ENCODE results near the gene RFXANK. TPM values are rescaled to one million over a fixed set of nuclear protein-coding genes. Genes with fewer than 3 reads are reported as not detected.

The RFXANK gene
- total and polyA plus RNA-seq, 9 of the 15 experiments (the other 6 are each of a cell fraction or from before 2014, with no cell fraction given): 68.6 to 181 (median 150) TPM

- TF ChIP-seq MYNN (IDR thresholded peaks at IDR 0.05): no peak
- TF ChIP-seq MYNN (CRISPR knock-in tag; IDR thresholded peaks at IDR 0.05): no peak
- TF ChIP-seq PRMT5 (CRISPR knock-in tag; IDR thresholded peaks at IDR 0.05): no peak; the same call in 1 of the 2 replicates
- 0 out of 2 replicates have a peak, but pooled peaks have one; percentile 38 for TF ChIP-seq STAG1 (CRISPR knock-in tag; IDR thresholded peaks at IDR 0.05; ENCODE audit: borderline replicate concordance)
- TF ChIP-seq CXXC5 (CRISPR knock-in tag; IDR thresholded peaks at IDR 0.05): no peak
- TF ChIP-seq HOMEZ (CRISPR knock-in tag; IDR thresholded peaks at IDR 0.05): no peak
- TF ChIP-seq DLX4 (CRISPR knock-in tag; IDR thresholded peaks at IDR 0.05): no peak
- no peak for TF ChIP-seq CHCHD3 (CRISPR knock-in tag; IDR thresholded peaks at IDR 0.05)
- no peak for TF ChIP-seq BCLAF1 (IDR thresholded peaks at IDR 0.05; ENCODE audit: borderline replicate concordance in 1 of 2, control insufficient read depth in 1 of 2, low read depth in 2 of 2, low read length in 1 of 2)
- TF ChIP-seq ZNF77 (CRISPR knock-in tag; IDR thresholded peaks at IDR 0.05): no peak
- TF ChIP-seq BMI1 (IDR thresholded peaks at IDR 0.05; ENCODE audit: low read length): no peak
- no peak for TF ChIP-seq SMAD1 (IDR thresholded peaks at IDR 0.05; ENCODE audit: low read depth, low read length, partially characterized antibody)
- TF ChIP-seq E2F6 (IDR thresholded peaks at IDR 0.05; ENCODE audit: borderline replicate concordance in 1 of 2, extremely low read depth in 1 of 2, insufficient read depth in 1 of 2, insufficient read length in 1 of 2, low read depth in 1 of 2, low read length in 1 of 2, poor library complexity in 1 of 2, severe bottlenecking in 1 of 2): peak in 1 of 2 experiments; percentile 58
- no peak for TF ChIP-seq HDGF (IDR thresholded peaks at IDR 0.05)
- TF ChIP-seq WHSC1 (IDR thresholded peaks at IDR 0.05; ENCODE audit: low read length): no peak
- no peak for TF ChIP-seq EZH2 (IDR thresholded peaks at IDR 0.05; ENCODE audit: borderline replicate concordance, low read depth, low read length)
- no peak for TF ChIP-seq YBX1 (IDR thresholded peaks at IDR 0.05)
- TF ChIP-seq CAMTA2 (CRISPR knock-in tag; conservative IDR thresholded peaks at IDR 0.05): no peak
- TF ChIP-seq SNIP1 (IDR thresholded peaks at IDR 0.05; ENCODE audit: low read depth): no peak
- TF ChIP-seq FOXA3 (CRISPR knock-in tag; conservative IDR thresholded peaks at IDR 0.05 in 1 of 2, IDR thresholded peaks at IDR 0.05 in 1 of 2): peak in 1 of 2 experiments; percentile 53; a peak in 1 of 4 replicates
- 0 out of 4 replicates have a peak, but pooled peaks of 1 of the 2 experiments have one; percentile 8 for TF ChIP-seq KDM1A (IDR thresholded peaks at IDR 0.05)
- no peak for TF ChIP-seq ZNF41 (CRISPR knock-in tag; conservative IDR thresholded peaks at IDR 0.05)
Observed at GRCh38 chr19:19214892-19215291, 22.8 kb downstream of the RFXANK start (continued).

Measured in K562 (cell line).